HG02840 (cell line): ENCODE results near the gene SP140.
"Not testable (repeated sequence)": the region's sequence is repeated elsewhere in the genome, so short reads cannot be mapped to it uniquely, and the experiment has no call there.

Source experiments
- ATAC-seq: cut with Tn5 transposase; IDR thresholded peaks from one replicate; pipeline ENCODE4 v1.9.1; 2021; ENCODE audit warnings: mild to moderate bottlenecking, moderate library complexity, moderate number of reproducible peaks; ENCODE audit not compliant: unreplicated experiment, low FRiP score

Gene SP140

GRCh38 chr2:230323385-230324106 is 98.0 kb downstream of the SP140 start:
- ATAC-seq = no peak

- ATAC-seq = no peak
These were observed 99.0 kb downstream of the SP140 start for GRCh38 chr2:230324503-230324902.

GRCh38 chr2:230325316-230326243 is 100.0 kb downstream of the SP140 start:
- no peak for ATAC-seq

GRCh38 chr2:230326453-230327417 is 101.2 kb downstream of the SP140 start, which contains the start of gene SP140L:
SP140L (plus strand) TSS chr2:230327193; CDS start chr2:230327270, 77 bp downstream.
- peak; percentile 84 for ATAC-seq

- peak; percentile 54 for ATAC-seq
These were observed 102.0 kb downstream of the SP140 start for GRCh38 chr2:230327418-230328154.

- no peak for ATAC-seq
These were observed 102.6 kb downstream of the SP140 start for GRCh38 chr2:230328155-230328458.

- no peak for ATAC-seq
These were observed 104.5 kb downstream of the SP140 start for GRCh38 chr2:230329946-230330605.

- ATAC-seq = no peak
These were observed 105.2 kb downstream of the SP140 start for GRCh38 chr2:230330725-230331124.

- no peak for ATAC-seq
These were observed 109.9 kb downstream of the SP140 start for GRCh38 chr2:230335461-230335863.

GRCh38 chr2:230335864-230336506 is 110.4 kb downstream of the SP140 start:
- ATAC-seq = no peak

- not testable (repeated sequence) for ATAC-seq
These were observed 116.5 kb downstream of the SP140 start for GRCh38 chr2:230341936-230342528.

GRCh38 chr2:230343041-230343624 is 117.6 kb downstream of the SP140 start:
- not testable (repeated sequence) for ATAC-seq

- no peak for ATAC-seq
These were observed 118.2 kb downstream of the SP140 start for GRCh38 chr2:230343747-230344146.

GRCh38 chr2:230346465-230346864 is 120.9 kb downstream of the SP140 start:
- no peak for ATAC-seq

GRCh38 chr2:230346921-230347533 is 121.5 kb downstream of the SP140 start:
- no peak for ATAC-seq

GRCh38 chr2:230347659-230348305 is 122.2 kb downstream of the SP140 start:
- ATAC-seq = no peak

- ATAC-seq = no peak
These were observed 123.3 kb downstream of the SP140 start for GRCh38 chr2:230348787-230349186.
